Stimulated activated memory B cell treated with anti-CD40 and anti-IgM and Interleukin-4, amounts not matched to agents 10 μg/mL and 1 μg/mL and 100 μg/mL, for 72 hours (primary cell): ENCODE results near the gene PKDCC.
"Not testable (repeated sequence)": the region's sequence is repeated elsewhere in the genome, so short reads cannot be mapped to it uniquely, and the experiment has no call there.

Experiments used
- ATAC-seq: fragments of 150-1000 bp; cut with Tn5 transposase; 2 replicates; pipeline ENCODE4 v1.10.0; 2021
- H3K27ac Mint-ChIP-seq: one replicate; pipeline ENCODE4 v1.8.0; 2022; ENCODE audit warnings: mild to moderate bottlenecking, mixed read lengths
- H3K27me3 Mint-ChIP-seq: one replicate; pipeline ENCODE4 v1.8.0; 2022; ENCODE audit warnings: mixed read lengths
- H3K36me3 Mint-ChIP-seq: one replicate; pipeline ENCODE4 v1.8.0; 2022; ENCODE audit warnings: mixed read lengths
- H3K4me1 Mint-ChIP-seq: one replicate; pipeline ENCODE4 v1.8.0; 2022; ENCODE audit warnings: mixed read lengths
- H3K4me3 Mint-ChIP-seq: one replicate; pipeline ENCODE4 v1.8.0; 2022; ENCODE audit warnings: mild to moderate bottlenecking, moderate library complexity, mixed read lengths
- H3K9me3 Mint-ChIP-seq: one replicate; pipeline ENCODE4 v1.8.0; 2022; ENCODE audit warnings: mixed read lengths

Gene PKDCC

GRCh38 chr2:42064417-42064942, 16.7 kb downstream of the PKDCC start:
- peaks cover 6% of the 10 kb centered on the region for H3K27me3 Mint-ChIP-seq
- no peaks in the 10 kb centered on the region for H3K4me1 Mint-ChIP-seq
- no peak overlapping the region for H3K27ac Mint-ChIP-seq
- H3K9me3 Mint-ChIP-seq = no peaks in the 10 kb centered on the region
- no peaks in the 10 kb centered on the region for H3K36me3 Mint-ChIP-seq
- H3K4me3 Mint-ChIP-seq = no peak overlapping the region
- no peak for ATAC-seq

- H3K9me3 Mint-ChIP-seq, H3K36me3 Mint-ChIP-seq, H3K4me3 Mint-ChIP-seq, H3K27ac Mint-ChIP-seq, H3K4me1 Mint-ChIP-seq, ATAC-seq: not testable (repeated sequence)
- H3K27me3 Mint-ChIP-seq = peaks cover 19% of the 10 kb centered on the region
Observed at GRCh38 chr2:42065753-42066152, 17.9 kb downstream of the PKDCC start.

GRCh38 chr2:42067001-42067400, 19.2 kb downstream of the PKDCC start:
- not testable (repeated sequence) for H3K4me1 Mint-ChIP-seq, H3K36me3 Mint-ChIP-seq, ATAC-seq, H3K27ac Mint-ChIP-seq, H3K9me3 Mint-ChIP-seq, H3K4me3 Mint-ChIP-seq
- peaks cover 21% of the 10 kb centered on the region for H3K27me3 Mint-ChIP-seq

- H3K27me3 Mint-ChIP-seq = peaks cover 26% of the 10 kb centered on the region
- H3K27ac Mint-ChIP-seq = no peak overlapping the region
Observed at GRCh38 chr2:42067521-42067920, 19.7 kb downstream of the PKDCC start.

GRCh38 chr2:42068571-42069178, 20.9 kb downstream of the PKDCC start:
- Mint-ChIP-seq H3K27ac (no peak overlapping the region), H3K9me3 (no peaks in the 10 kb centered on the region), H3K36me3 (no peaks in the 10 kb centered on the region), H3K4me3 (no peak overlapping the region), H3K4me1 (no peaks in the 10 kb centered on the region), H3K27me3 (peaks cover 35% of the 10 kb centered on the region)
- no peak for ATAC-seq

More at GRCh38 chr2:42067521-42067920, 19.7 kb downstream of the PKDCC start:
- H3K36me3 Mint-ChIP-seq = no peaks in the 10 kb centered on the region
- H3K9me3 Mint-ChIP-seq = no peaks in the 10 kb centered on the region
- no peaks in the 10 kb centered on the region for H3K4me1 Mint-ChIP-seq
- no peak for ATAC-seq
- H3K4me3 Mint-ChIP-seq = no peak overlapping the region

GRCh38 chr2:42069568-42069967, 21.7 kb downstream of the PKDCC start:
- H3K27me3 Mint-ChIP-seq = peaks cover 35% of the 10 kb centered on the region

GRCh38 chr2:42071791-42072190, 24.0 kb downstream of the PKDCC start:
- Mint-ChIP-seq H3K4me3 (no peak overlapping the region), H3K4me1 (no peaks in the 10 kb centered on the region), H3K36me3 (peaks cover 6% of the 10 kb centered on the region), H3K27me3 (peaks cover 44% of the 10 kb centered on the region), H3K9me3 (peaks cover 3% of the 10 kb centered on the region), H3K27ac (no peak overlapping the region)
- no peak for ATAC-seq

More at GRCh38 chr2:42069568-42069967, 21.7 kb downstream of the PKDCC start:
- no peak for ATAC-seq
- Mint-ChIP-seq H3K36me3 (no peaks in the 10 kb centered on the region), H3K4me1 (no peaks in the 10 kb centered on the region), H3K4me3 (no peak overlapping the region), H3K9me3 (no peaks in the 10 kb centered on the region), H3K27ac (no peak overlapping the region)

- H3K36me3 Mint-ChIP-seq = peaks cover 6% of the 10 kb centered on the region
- H3K4me1 Mint-ChIP-seq = no peaks in the 10 kb centered on the region
- peaks cover 3% of the 10 kb centered on the region for H3K9me3 Mint-ChIP-seq
- H3K27me3 Mint-ChIP-seq = peaks cover 49% of the 10 kb centered on the region
- H3K27ac Mint-ChIP-seq = no peak overlapping the region
- H3K4me3 Mint-ChIP-seq = no peak overlapping the region
- ATAC-seq = no peak
Observed at GRCh38 chr2:42072349-42073118, 24.7 kb downstream of the PKDCC start.

GRCh38 chr2:42073739-42074503, 26.1 kb downstream of the PKDCC start:
- H3K36me3 Mint-ChIP-seq = peaks cover 6% of the 10 kb centered on the region
- ATAC-seq = no peak
- peaks cover 55% of the 10 kb centered on the region for H3K27me3 Mint-ChIP-seq
- H3K4me3 Mint-ChIP-seq = no peak overlapping the region
- peaks cover 3% of the 10 kb centered on the region for H3K9me3 Mint-ChIP-seq
- H3K27ac Mint-ChIP-seq = no peak overlapping the region
- no peaks in the 10 kb centered on the region for H3K4me1 Mint-ChIP-seq

GRCh38 chr2:42074661-42075060, 26.8 kb downstream of the PKDCC start:
- H3K27ac Mint-ChIP-seq = no peak overlapping the region
- peaks cover 6% of the 10 kb centered on the region for H3K36me3 Mint-ChIP-seq
- no peak overlapping the region for H3K4me3 Mint-ChIP-seq
- H3K9me3 Mint-ChIP-seq = peaks cover 3% of the 10 kb centered on the region
- no peak for ATAC-seq
- H3K27me3 Mint-ChIP-seq = peaks cover 53% of the 10 kb centered on the region
- no peaks in the 10 kb centered on the region for H3K4me1 Mint-ChIP-seq

GRCh38 chr2:42076357-42077225, 28.8 kb downstream of the PKDCC start:
- Mint-ChIP-seq H3K36me3 (peaks cover 6% of the 10 kb centered on the region), H3K4me3 (no peak overlapping the region), H3K9me3 (peaks cover 3% of the 10 kb centered on the region), H3K27me3 (peaks cover 49% of the 10 kb centered on the region), H3K4me1 (no peaks in the 10 kb centered on the region), H3K27ac (no peak overlapping the region)
- ATAC-seq = no peak

GRCh38 chr2:42077343-42077742, 29.5 kb downstream of the PKDCC start:
- no peak for ATAC-seq
- Mint-ChIP-seq H3K4me1 (no peaks in the 10 kb centered on the region), H3K27ac (no peak overlapping the region), H3K9me3 (peaks cover 3% of the 10 kb centered on the region), H3K27me3 (peaks cover 44% of the 10 kb centered on the region), H3K4me3 (no peak overlapping the region), H3K36me3 (peaks cover 6% of the 10 kb centered on the region)

- H3K27ac Mint-ChIP-seq = no peak overlapping the region
- H3K27me3 Mint-ChIP-seq = peaks cover 33% of the 10 kb centered on the region
- no peak overlapping the region for H3K4me3 Mint-ChIP-seq
- peaks cover 6% of the 10 kb centered on the region for H3K4me1 Mint-ChIP-seq
- ATAC-seq = no peak
- peaks cover 6% of the 10 kb centered on the region for H3K36me3 Mint-ChIP-seq
- peaks cover 3% of the 10 kb centered on the region for H3K9me3 Mint-ChIP-seq
Observed at GRCh38 chr2:42079737-42080287, 32.0 kb downstream of the PKDCC start.

GRCh38 chr2:42081151-42081550, 33.3 kb downstream of the PKDCC start:
- peaks cover 28% of the 10 kb centered on the region for H3K27me3 Mint-ChIP-seq
- not testable (repeated sequence) for ATAC-seq, H3K4me3 Mint-ChIP-seq, H3K4me1 Mint-ChIP-seq, H3K36me3 Mint-ChIP-seq, H3K27ac Mint-ChIP-seq, H3K9me3 Mint-ChIP-seq
